Naive thymus-derived CD8-positive, alpha-beta T cell (primary cell): ENCODE results near the gene SSBP2. TPM values are rescaled to one million over a fixed set of nuclear protein-coding genes. Genes with fewer than 3 reads are reported as not detected.
A peak's percentile ranks its signal among the peaks of the same experiment; 100 is the strongest.

ENCODE experiments used
- ATAC-seq, 2 donors: fragments of 150-1000 bp; cut with Tn5 transposase in 1 of 2; sonication (Bioruptor Pico), chemical (Tn5 transposase) in 1 of 2; 1 replicate in 1 of 2; 2 replicates in 1 of 2; pipeline ENCODE4 v1.10.0; 2021; ENCODE audit warnings: mild to moderate bottlenecking in 2 of 2, moderate library complexity in 2 of 2
- POLR2A ChIA-PET: fragments of 350-600 bp; sonication (Branson Sonifier 250); formaldehyde crosslinking; loops from one replicate; lab custom pipeline; 2021; ENCODE audit warnings: antibody characterized with exemption; lab: Charles Lee
- DNase-seq, 10 donors: peaks; one replicate each; pipeline versions ENCODE4 v3.0.0 to v3.0.0-alpha.2; 2020 to 2022
- H3K27ac Mint-ChIP-seq, 10 donors: one replicate each; pipeline ENCODE4 v1.8.0; 2020 to 2022; ENCODE audit warnings: mild to moderate bottlenecking in 10 of 10, mixed read lengths in 10 of 10, moderate library complexity in 4 of 10, inconsistent platforms in 1 of 10
- H3K27me3 Mint-ChIP-seq, 5 donors: one replicate each; pipeline ENCODE4 v1.8.0; 2021 to 2022; ENCODE audit warnings: mixed read lengths in 5 of 5
- H3K36me3 Mint-ChIP-seq, 3 donors: one replicate each; pipeline ENCODE4 v1.8.0; 2020 to 2022; ENCODE audit warnings: mixed read lengths in 3 of 3, mild to moderate bottlenecking in 2 of 3, inconsistent platforms in 1 of 3
- H3K4me1 Mint-ChIP-seq, 4 donors: one replicate each; pipeline ENCODE4 v1.8.0; 2021 to 2022; ENCODE audit warnings: mixed read lengths in 4 of 4
- H3K4me3 Mint-ChIP-seq, 10 donors: one replicate each; pipeline ENCODE4 v1.8.0; 2020 to 2022; ENCODE audit warnings: mild to moderate bottlenecking in 10 of 10, mixed read lengths in 10 of 10, moderate library complexity in 6 of 10, inconsistent platforms in 1 of 10
- H3K9me3 Mint-ChIP-seq, 9 donors: one replicate each; pipeline ENCODE4 v1.8.0; 2020 to 2022; ENCODE audit warnings: mixed read lengths in 9 of 9, mild to moderate bottlenecking in 3 of 9, inconsistent platforms in 1 of 9, moderate library complexity in 1 of 9
- polyA plus RNA-seq, 3 donors: library from polyadenylated mRNA; unstranded; fragments of 300-500 nt; fragmentation: Illumina TruSeq; gene quantifications; one replicate each; pipeline ENCODE4 v1.2.3, GENCODE V29; 2021
- total RNA-seq, 8 experiments: library from RNA in 2 of 8; stranded (reverse) in 2 of 8; gene quantifications; one replicate each; pipeline ENCODE4 v1.2.3 and lab custom pipeline; 2021 to 2026

Gene SSBP2
- total and polyA plus RNA-seq, 5 experiments from 2014 or later = 36.4 to 43.8 (median 40.2) TPM

DNA sequence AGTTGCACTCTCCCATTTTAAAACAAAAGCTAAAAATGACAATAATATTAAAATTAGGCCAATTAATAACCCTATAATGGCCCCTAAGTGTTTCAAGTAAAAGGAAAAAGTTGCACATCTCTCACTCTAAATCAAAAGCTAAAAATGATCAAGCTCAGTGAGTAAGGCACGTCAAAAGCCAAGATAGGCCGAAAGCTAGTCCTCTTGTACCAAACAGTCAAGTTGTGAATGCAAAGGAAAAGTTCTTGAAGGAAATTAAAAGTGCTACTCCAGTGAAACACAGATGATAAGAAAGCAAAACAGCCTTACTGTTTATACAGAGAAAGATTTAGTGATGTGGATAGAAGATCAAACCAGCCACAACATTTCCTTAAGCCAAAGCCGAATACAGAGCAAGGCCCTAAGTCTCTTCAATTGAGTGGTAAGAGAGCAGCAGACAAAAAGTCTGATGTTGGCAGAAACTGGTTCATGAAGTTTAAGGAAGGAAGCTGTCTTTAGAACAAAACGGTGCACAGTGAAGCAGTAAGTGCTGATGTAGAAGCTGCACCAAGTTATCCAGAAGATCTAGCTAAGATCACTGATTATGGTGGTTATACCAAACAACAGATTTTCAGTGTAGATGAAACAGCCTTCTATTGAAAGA lies 212.9 kb downstream of the SSBP2 start:
- peak; percentile 85 to 90 for ATAC-seq
- Mint-ChIP-seq H3K4me3 (peak overlapping the region; percentile 1 to 71 (median 52)), H3K27ac (peak overlapping the region; percentile 65 to 94 (median 91)), H3K36me3 (peaks cover 0 to 25% (median 0%) of the 10 kb centered on the region in 3 donors), H3K27me3 (no peaks in the 10 kb centered on the region), H3K4me1 (peaks cover 32 to 66% (median 58%) of the 10 kb centered on the region in 4 donors), H3K9me3 (peaks cover 0 to 8% (median 0%) of the 10 kb centered on the region in 9 donors)
- peak in 5 of 10 donors; percentile 4 to 71 (median 38) for DNase-seq
- POLR2A ChIA-PET = interaction anchor here (1.0 to 1.5 kb wide), 2 partner anchors 213 to 314 kb away, joined by 4 read pairs; partner anchors contain the start of gene SSBP2

DNA sequence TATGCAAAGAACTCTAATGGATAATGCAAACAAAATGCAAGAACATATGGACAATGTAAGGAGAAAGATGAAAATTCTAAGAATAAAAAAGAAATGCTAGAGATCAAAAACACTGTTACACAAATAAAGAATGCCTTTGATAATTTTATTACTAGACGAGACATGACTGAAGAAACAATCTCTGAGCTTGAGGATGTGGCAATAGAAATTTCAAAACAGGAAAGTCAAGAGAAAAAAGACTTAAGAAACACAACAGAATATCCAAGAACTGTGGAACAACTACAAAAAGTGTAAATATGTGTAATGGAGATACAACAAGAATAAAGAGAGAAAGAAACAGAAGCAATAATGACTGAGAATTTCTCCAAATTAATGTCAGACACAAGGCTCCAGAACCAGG lies 216.5 kb downstream of the SSBP2 start:
- Mint-ChIP-seq H3K27ac (peak overlapping the region; percentile 12 to 93 (median 76)), H3K4me3 (peak overlapping the region in 7 of 10 donors; percentile 11 to 76 (median 43)), H3K4me1 (peaks cover 37 to 68% (median 59%) of the 10 kb centered on the region in 4 donors)

DNA sequence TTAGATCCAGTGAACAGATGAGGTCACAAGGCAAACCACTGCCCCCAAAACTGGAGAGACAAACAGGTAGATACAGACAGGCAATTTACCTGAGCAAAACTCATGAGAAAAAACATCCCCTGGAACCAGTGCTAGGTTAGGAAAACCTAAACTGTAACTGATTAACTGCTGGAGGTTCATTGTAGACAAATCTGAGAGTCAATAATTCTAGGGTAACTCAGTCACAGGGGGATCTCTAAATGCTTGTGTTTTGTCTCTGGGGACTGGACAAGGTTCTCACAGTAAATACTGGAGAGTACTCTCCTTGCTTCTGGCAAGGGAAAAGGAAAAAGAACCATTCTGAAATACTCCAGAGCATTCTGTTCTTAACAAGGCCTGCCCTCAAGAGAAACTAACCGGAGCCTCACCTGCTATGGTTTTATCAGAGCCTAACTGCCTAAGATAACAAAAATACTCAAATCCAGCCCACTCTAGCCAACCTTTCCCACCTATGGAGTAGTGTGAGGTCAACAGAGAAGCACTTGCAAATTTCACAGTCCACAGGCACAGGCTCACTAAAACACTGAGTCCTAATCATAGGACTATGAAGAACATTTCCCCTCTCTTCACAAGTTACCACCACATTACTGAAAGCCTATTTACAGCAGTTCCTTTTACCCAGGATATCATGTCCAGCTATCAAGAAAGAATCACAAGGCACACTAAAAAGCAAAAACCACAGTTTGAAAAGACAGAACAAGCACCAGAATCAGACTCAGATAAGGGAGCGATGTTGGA lies 217.1 kb downstream of the SSBP2 start:
- Mint-ChIP-seq H3K27me3 (no peaks in the 10 kb centered on the region), H3K9me3 (no peaks in the 10 kb centered on the region), H3K36me3 (peaks cover 0 to 5% (median 0%) of the 10 kb centered on the region in 3 donors), H3K4me3 (peak overlapping the region in 8 of 10 donors; percentile 11 to 76 (median 40)), H3K27ac (peak overlapping the region; percentile 12 to 93 (median 76)), H3K4me1 (peaks cover 36 to 66% (median 53%) of the 10 kb centered on the region in 4 donors)
- POLR2A ChIA-PET = no interaction called here
- DNase-seq (no peak), ATAC-seq (no peak)

More for the DNA sequence above, 216.5 kb downstream of the SSBP2 start:
- Mint-ChIP-seq H3K27me3 (no peaks in the 10 kb centered on the region), H3K36me3 (peaks cover 0 to 7% (median 0%) of the 10 kb centered on the region in 3 donors), H3K9me3 (peaks cover 0 to 4% (median 0%) of the 10 kb centered on the region in 9 donors)
- DNase-seq (no peak), ATAC-seq (no peak)
- POLR2A ChIA-PET = no interaction called here

DNA sequence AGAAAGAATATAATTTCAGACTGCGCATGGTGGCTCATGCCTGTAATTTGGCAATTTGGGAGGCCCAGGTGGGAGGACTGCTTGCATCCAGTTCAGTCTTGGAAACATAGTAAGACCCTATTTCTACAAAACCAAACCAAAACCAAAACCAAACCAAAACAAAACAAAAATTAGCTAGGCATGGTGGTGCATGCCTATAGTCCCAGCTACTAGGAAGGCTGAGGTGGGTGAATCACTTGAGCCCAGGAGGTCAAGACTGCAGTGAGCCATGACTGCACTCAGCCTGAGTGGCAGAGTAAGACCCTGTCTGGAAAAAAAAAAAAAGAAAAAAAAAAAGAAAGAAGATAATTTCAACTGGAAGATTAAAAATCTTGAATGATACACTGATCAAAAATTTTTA lies 220.0 kb downstream of the SSBP2 start:
- no peaks in the 10 kb centered on the region for H3K27me3 Mint-ChIP-seq
- peaks cover 22 to 41% (median 31%) of the 10 kb centered on the region in 4 donors for H3K4me1 Mint-ChIP-seq
- no peak for ATAC-seq
- H3K4me3 Mint-ChIP-seq = no peak overlapping the region
- DNase-seq = no peak
- H3K36me3 Mint-ChIP-seq = peaks cover 0 to 5% (median 3%) of the 10 kb centered on the region in 3 donors
- POLR2A ChIA-PET = no interaction called here
- H3K27ac Mint-ChIP-seq = no peak overlapping the region
- no peaks in the 10 kb centered on the region for H3K9me3 Mint-ChIP-seq

- Mint-ChIP-seq H3K4me3 (no peak overlapping the region), H3K36me3 (peaks cover 0 to 5% (median 3%) of the 10 kb centered on the region in 3 donors), H3K27me3 (no peaks in the 10 kb centered on the region), H3K27ac (peak overlapping the region in 2 of 10 donors; percentile 0 to 8), H3K9me3 (no peaks in the 10 kb centered on the region), H3K4me1 (peaks cover 5 to 17% (median 14%) of the 10 kb centered on the region in 4 donors)
- POLR2A ChIA-PET = no interaction called here
- DNase-seq (no peak), ATAC-seq (no peak)
Measured at GRCh38 chr5:81525690-81526089, 225.2 kb downstream of the SSBP2 start.

GRCh38 chr5:81524015-81524414 lies 226.9 kb downstream of the SSBP2 start:
- POLR2A ChIA-PET = no interaction called here
- Mint-ChIP-seq H3K4me1 (peaks cover 5 to 8% (median 6%) of the 10 kb centered on the region in 4 donors), H3K27ac (no peak overlapping the region), H3K27me3 (no peaks in the 10 kb centered on the region), H3K9me3 (no peaks in the 10 kb centered on the region), H3K36me3 (peaks cover 0 to 3% (median 2%) of the 10 kb centered on the region in 3 donors), H3K4me3 (no peak overlapping the region)
- ATAC-seq = no peak
- DNase-seq = no peak

DNA sequence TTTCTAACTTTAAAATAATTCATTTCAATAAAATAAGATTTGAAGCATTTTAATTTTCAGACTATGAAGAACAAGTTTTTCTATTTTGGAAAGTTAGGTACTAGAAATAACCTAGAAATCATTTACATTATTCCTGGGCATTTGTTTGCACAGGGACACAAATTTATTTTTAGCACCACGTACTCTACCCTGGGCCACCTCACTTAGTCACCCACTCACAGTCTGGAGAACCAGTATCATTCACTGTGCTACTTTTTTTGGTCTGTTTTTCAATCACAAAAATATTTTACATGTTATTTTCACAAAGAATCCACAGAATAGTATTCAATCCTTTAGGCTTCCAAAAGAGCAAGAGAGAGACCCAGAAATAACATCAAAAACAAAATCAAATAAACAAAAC lies 228.3 kb downstream of the SSBP2 start:
- Mint-ChIP-seq H3K4me1 (peaks cover 5 to 8% (median 6%) of the 10 kb centered on the region in 4 donors), H3K9me3 (no peaks in the 10 kb centered on the region), H3K36me3 (peaks cover 0 to 3% (median 2%) of the 10 kb centered on the region in 3 donors), H3K27ac (no peak overlapping the region), H3K4me3 (no peak overlapping the region), H3K27me3 (no peaks in the 10 kb centered on the region)
- ATAC-seq (no peak), DNase-seq (no peak)
- POLR2A ChIA-PET = no interaction called here

GRCh38 chr5:81520769-81521168 lies 230.1 kb downstream of the SSBP2 start:
- Mint-ChIP-seq H3K36me3 (peaks cover 0 to 2% (median 0%) of the 10 kb centered on the region in 3 donors), H3K4me1 (peaks cover 5 to 6% (median 6%) of the 10 kb centered on the region in 4 donors), H3K4me3 (no peak overlapping the region), H3K9me3 (no peaks in the 10 kb centered on the region), H3K27me3 (no peaks in the 10 kb centered on the region), H3K27ac (no peak overlapping the region)
- ATAC-seq (no peak), DNase-seq (no peak)
- POLR2A ChIA-PET = no interaction called here

GRCh38 chr5:81519217-81519905 lies 231.5 kb downstream of the SSBP2 start:
- Mint-ChIP-seq H3K4me1 (no peaks in the 10 kb centered on the region), H3K4me3 (no peak overlapping the region), H3K36me3 (peaks cover 0 to 2% (median 0%) of the 10 kb centered on the region in 3 donors), H3K9me3 (no peaks in the 10 kb centered on the region), H3K27ac (peak overlapping the region in 3 of 10 donors; percentile 9 to 61 (median 24)), H3K27me3 (no peaks in the 10 kb centered on the region)
- ATAC-seq (no peak), DNase-seq (no peak)
- POLR2A ChIA-PET = no interaction called here

GRCh38 chr5:81517462-81517861 lies 233.4 kb downstream of the SSBP2 start:
- ATAC-seq = no peak
- peaks cover 0 to 2% (median 0%) of the 10 kb centered on the region in 3 donors for H3K36me3 Mint-ChIP-seq

DNA sequence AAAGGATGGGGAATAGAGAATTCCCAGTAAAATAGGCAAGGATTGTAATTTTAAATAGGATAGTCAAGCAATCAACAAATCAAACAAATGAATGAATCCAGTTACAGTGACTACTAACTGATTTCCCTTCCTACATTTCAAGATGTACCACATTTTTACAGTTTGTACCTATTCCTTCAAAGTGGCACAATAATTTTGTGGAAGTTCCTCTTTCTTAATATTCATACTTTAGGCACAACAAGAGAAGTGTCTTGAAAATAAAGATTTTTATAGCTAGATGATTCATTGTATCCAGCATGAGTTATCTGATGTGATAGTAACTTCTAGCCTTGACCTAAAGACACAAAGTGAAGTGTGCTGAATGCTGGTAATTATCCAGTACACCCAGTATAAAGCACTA lies 234.8 kb downstream of the SSBP2 start:
- Mint-ChIP-seq H3K4me1 (peaks cover 0 to 7% (median 3%) of the 10 kb centered on the region in 4 donors), H3K27me3 (no peaks in the 10 kb centered on the region), H3K4me3 (no peak overlapping the region), H3K9me3 (no peaks in the 10 kb centered on the region), H3K36me3 (peaks cover 0 to 5% (median 2%) of the 10 kb centered on the region in 3 donors), H3K27ac (no peak overlapping the region)
- DNase-seq = no peak
- POLR2A ChIA-PET = no interaction called here
- no peak for ATAC-seq

More at GRCh38 chr5:81517462-81517861, 233.4 kb downstream of the SSBP2 start:
- H3K27ac Mint-ChIP-seq = no peak overlapping the region
- H3K9me3 Mint-ChIP-seq = no peaks in the 10 kb centered on the region
- POLR2A ChIA-PET = no interaction called here
- H3K4me3 Mint-ChIP-seq = no peak overlapping the region
- H3K27me3 Mint-ChIP-seq = no peaks in the 10 kb centered on the region
- peaks cover 0 to 7% (median 1%) of the 10 kb centered on the region in 4 donors for H3K4me1 Mint-ChIP-seq
- DNase-seq = no peak

- ATAC-seq = peak; percentile 37 to 52
Measured at GRCh38 chr5:81513982-81514381, 236.9 kb downstream of the SSBP2 start.

More at GRCh38 chr5:81513982-81514381, 236.9 kb downstream of the SSBP2 start:
- no peak overlapping the region for H3K4me3 Mint-ChIP-seq
- peak overlapping the region in 1 of 10 donors; percentile 57 for H3K27ac Mint-ChIP-seq
- H3K4me1 Mint-ChIP-seq = peaks cover 0 to 7% (median 3%) of the 10 kb centered on the region in 4 donors
- POLR2A ChIA-PET = no interaction called here
- no peaks in the 10 kb centered on the region for H3K27me3 Mint-ChIP-seq
- H3K36me3 Mint-ChIP-seq = peaks cover 0 to 7% (median 3%) of the 10 kb centered on the region in 3 donors
- no peaks in the 10 kb centered on the region for H3K9me3 Mint-ChIP-seq
- peak in 3 of 10 donors; percentile 13 to 36 (median 21) for DNase-seq
